ENCODE results near the gene ZNF672. TPM values are rescaled to one million over a fixed set of nuclear protein-coding genes. Genes with fewer than 3 reads are reported as not detected.

Gene ZNF672
- total and polyA plus RNA-seq, 2 experiments from 2014 or later: 10.5 to 13.8 TPM

DNA sequence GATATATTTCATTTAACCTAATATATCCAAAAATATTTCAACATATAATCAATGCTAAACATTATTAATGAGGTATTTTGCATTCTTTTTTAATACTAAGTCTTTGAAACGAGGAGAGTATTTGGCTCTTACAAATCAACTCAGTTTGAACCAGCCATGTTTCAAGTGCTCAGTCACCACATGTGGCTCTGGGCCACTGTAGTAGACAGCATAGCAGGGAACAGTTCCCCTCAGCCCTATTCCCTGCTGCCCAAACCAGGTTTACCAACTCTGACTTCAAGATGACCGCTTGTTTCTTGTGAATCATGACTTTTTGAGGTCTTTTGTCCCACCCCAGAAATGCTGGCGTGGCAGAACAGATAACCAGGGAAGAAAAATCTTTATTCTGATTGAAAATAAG is 5.7 kb downstream of the ZNF672 start:
- Histone ChIP-seq H3K9me2 (ENCODE audit: insufficient read depth) (no peaks in the 10 kb centered on the region), H2AFZ (no peak overlapping the region), H3K4me2 (ENCODE audit: unreplicated experiment) (no peak overlapping the region), H3K79me2 (ENCODE audit: insufficient read depth) (peaks cover 65% of the 10 kb centered on the region), H3K27me3 (replicated peaks; ENCODE audit: insufficient read depth) (no peaks in the 10 kb centered on the region), H4K20me1 (ENCODE audit: insufficient read depth) (no peaks in the 10 kb centered on the region), H3K4me3 (no peak overlapping the region), H3K36me3 (ENCODE audit: low read depth) (peaks cover 15% of the 10 kb centered on the region; the same call in 1 of the 2 replicates), H3K9ac (no peak overlapping the region), H3K4me1 (ENCODE audit: insufficient read depth) (peaks cover 23% of the 10 kb centered on the region), H3K9me3 (ENCODE audit: low read depth) (no peaks in the 10 kb centered on the region), H3K27ac (no peak overlapping the region), H3F3A (ENCODE audit: insufficient read depth) (peaks cover 23% of the 10 kb centered on the region)
- DNase-seq: no peak
- in situ Hi-C loops (cut with MboI): no loop called here
- TF ChIP-seq EZH2phosphoT487 (IDR thresholded peaks at IDR 0.05; ENCODE audit: insufficient read depth, low read depth) (no peak), EZH2 (IDR thresholded peaks at IDR 0.05; ENCODE audit: insufficient read depth, poor library complexity, severe bottlenecking) (no peak)
- WGBS, 2 experiments (ENCODE audit: low coverage in 1 of 2, low lambda C conversion rate in 2 of 2, missing lambda C conversion rate in 2 of 2): 77 to 80% methylated on average over 3 of the region's 3 CpGs

DNA sequence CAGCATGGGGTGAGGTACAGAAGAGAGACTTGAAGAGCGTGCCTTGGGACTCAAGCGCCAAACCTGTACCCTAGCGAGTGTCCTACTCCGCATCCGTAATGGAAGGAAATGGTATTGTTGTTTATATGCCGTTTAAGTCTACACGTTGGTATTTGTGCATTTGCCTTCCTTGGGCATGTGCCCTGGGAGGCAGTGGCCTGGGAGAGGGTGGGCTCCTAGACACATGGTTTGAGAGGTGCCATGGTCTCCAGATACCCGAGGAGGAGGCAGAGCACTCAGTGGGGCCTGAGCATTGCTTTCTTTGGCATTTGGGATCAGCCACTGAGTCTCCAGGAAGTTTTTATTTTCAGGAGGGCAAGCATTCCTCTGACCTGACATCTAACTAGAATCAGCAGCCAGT is 6.5 kb downstream of the ZNF672 start:
- no peak for DNase-seq
- TF ChIP-seq EZH2 (IDR thresholded peaks at IDR 0.05; ENCODE audit: insufficient read depth, poor library complexity, severe bottlenecking) (no peak), EZH2phosphoT487 (IDR thresholded peaks at IDR 0.05; ENCODE audit: insufficient read depth, low read depth) (no peak)
- no peaks in the 10 kb centered on the region for H3K9me2 ChIP-seq (ENCODE audit: insufficient read depth)
- H3K27me3 ChIP-seq (replicated peaks; ENCODE audit: insufficient read depth): no peaks in the 10 kb centered on the region
- H3K4me3 ChIP-seq: no peak overlapping the region
- H3K36me3 ChIP-seq (ENCODE audit: low read depth): peaks cover 15% of the 10 kb centered on the region; the same call in 1 of the 2 replicates
- H2AFZ ChIP-seq: no peak overlapping the region
- H4K20me1 ChIP-seq (ENCODE audit: insufficient read depth): no peaks in the 10 kb centered on the region
- H3K4me1 ChIP-seq (ENCODE audit: insufficient read depth): peaks cover 18% of the 10 kb centered on the region
- in situ Hi-C loops (cut with MboI): no loop called here
- peaks cover 58% of the 10 kb centered on the region for H3K79me2 ChIP-seq (ENCODE audit: insufficient read depth)
- no peak overlapping the region for H3K27ac ChIP-seq
- H3F3A ChIP-seq (ENCODE audit: insufficient read depth): peaks cover 23% of the 10 kb centered on the region
- H3K9me3 ChIP-seq (ENCODE audit: low read depth): no peaks in the 10 kb centered on the region
- H3K4me2 ChIP-seq (ENCODE audit: unreplicated experiment): no peak overlapping the region
- H3K9ac ChIP-seq: no peak overlapping the region
- 91 to 94% methylated on average over 8 of the region's 8 CpGs for WGBS, 2 experiments (ENCODE audit: low coverage in 1 of 2, low lambda C conversion rate in 2 of 2, missing lambda C conversion rate in 2 of 2)

DNA sequence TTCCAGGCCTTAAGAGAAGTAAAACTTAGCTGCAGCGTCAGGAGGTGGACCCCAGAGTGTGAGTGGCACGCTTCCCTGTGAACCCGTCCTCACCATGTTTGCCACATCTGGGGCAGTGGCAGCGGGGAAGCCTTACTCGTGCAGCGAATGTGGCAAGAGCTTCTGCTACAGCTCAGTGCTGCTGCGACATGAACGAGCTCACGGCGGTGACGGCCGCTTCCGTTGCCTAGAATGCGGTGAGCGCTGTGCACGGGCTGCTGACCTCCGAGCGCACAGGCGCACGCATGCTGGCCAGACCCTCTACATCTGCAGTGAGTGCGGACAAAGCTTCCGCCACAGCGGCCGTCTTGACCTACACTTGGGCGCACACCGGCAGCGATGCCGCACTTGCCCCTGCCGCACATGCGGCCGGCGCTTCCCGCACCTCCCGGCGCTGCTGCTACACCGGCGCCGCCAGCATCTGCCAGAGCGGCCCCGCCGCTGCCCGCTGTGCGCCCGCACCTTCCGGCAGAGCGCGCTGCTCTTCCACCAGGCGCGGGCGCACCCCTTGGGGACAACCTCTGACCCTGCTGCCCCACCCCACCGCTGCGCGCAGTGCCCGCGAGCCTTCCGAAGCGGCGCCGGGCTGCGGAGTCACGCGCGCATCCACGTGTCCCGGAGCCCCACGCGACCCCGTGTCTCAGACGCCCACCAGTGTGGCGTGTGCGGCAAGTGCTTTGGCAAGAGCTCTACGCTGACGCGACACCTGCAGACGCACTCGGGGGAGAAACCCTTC is 9.3 kb downstream of the ZNF672 start:
- Histone ChIP-seq H3K4me3 (no peak overlapping the region), H3K27me3 (replicated peaks; ENCODE audit: insufficient read depth) (no peaks in the 10 kb centered on the region), H3K4me1 (ENCODE audit: insufficient read depth) (peaks cover 4% of the 10 kb centered on the region), H3K36me3 (ENCODE audit: low read depth) (peaks cover 15% of the 10 kb centered on the region; the same call in 1 of the 2 replicates), H4K20me1 (ENCODE audit: insufficient read depth) (no peaks in the 10 kb centered on the region), H3K9me3 (ENCODE audit: low read depth) (no peaks in the 10 kb centered on the region), H3K9me2 (ENCODE audit: insufficient read depth) (no peaks in the 10 kb centered on the region), H3K79me2 (ENCODE audit: insufficient read depth) (peaks cover 35% of the 10 kb centered on the region), H3K9ac (no peak overlapping the region), H3K27ac (no peak overlapping the region), H3F3A (ENCODE audit: insufficient read depth) (peaks cover 6% of the 10 kb centered on the region), H3K4me2 (ENCODE audit: unreplicated experiment) (no peak overlapping the region), H2AFZ (no peak overlapping the region)
- no peak for TF ChIP-seq EZH2 (IDR thresholded peaks at IDR 0.05; ENCODE audit: insufficient read depth, poor library complexity, severe bottlenecking)
- TF ChIP-seq EZH2phosphoT487 (IDR thresholded peaks at IDR 0.05; ENCODE audit: insufficient read depth, low read depth): no peak
- DNase-seq: no peak
- 96 to 98% methylated on average over 61 to 76 of the region's 76 CpGs for WGBS, 2 experiments (ENCODE audit: low coverage in 1 of 2, low lambda C conversion rate in 2 of 2, missing lambda C conversion rate in 2 of 2)
- in situ Hi-C loops (cut with MboI): no loop called here

DNA sequence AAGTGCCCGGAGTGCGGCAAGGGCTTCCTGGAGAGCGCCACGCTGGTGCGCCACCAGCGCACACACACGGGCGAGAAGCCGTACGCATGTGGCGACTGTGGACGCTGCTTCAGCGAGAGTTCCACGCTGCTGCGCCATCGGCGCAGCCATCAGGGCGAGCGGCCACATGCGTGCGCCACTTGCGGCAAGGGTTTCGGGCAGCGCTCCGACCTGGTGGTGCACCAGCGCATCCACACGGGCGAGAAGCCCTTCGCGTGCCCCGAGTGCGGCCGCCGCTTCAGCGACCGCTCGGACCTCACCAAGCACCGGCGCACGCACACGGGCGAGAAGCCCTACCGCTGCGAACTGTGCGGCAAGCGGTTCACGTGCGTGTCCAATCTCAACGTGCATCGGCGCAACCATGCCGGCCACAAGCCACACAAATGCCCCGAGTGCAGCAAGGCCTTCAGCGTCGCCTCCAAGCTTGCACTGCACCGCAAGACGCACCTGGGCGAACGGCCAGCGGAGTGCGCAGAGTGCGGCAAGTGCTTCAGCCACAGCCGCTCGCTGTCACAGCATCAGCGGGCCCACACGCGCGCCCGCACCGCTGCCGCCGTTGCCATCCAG is 10.0 kb downstream of the ZNF672 start:
- in situ Hi-C loops (cut with MboI): no loop called here

More for the DNA sequence above, 10.0 kb downstream of the ZNF672 start:
- no peak for TF ChIP-seq EZH2phosphoT487 (IDR thresholded peaks at IDR 0.05; ENCODE audit: insufficient read depth, low read depth)
- no peak for TF ChIP-seq EZH2 (IDR thresholded peaks at IDR 0.05; ENCODE audit: insufficient read depth, poor library complexity, severe bottlenecking)
- no peaks in the 10 kb centered on the region for H3K9me2 ChIP-seq (ENCODE audit: insufficient read depth)
- no peak overlapping the region for H3K4me3 ChIP-seq
- peaks cover 28% of the 10 kb centered on the region for H3K79me2 ChIP-seq (ENCODE audit: insufficient read depth)
- no peaks in the 10 kb centered on the region for H3F3A ChIP-seq (ENCODE audit: insufficient read depth)
- H3K9me3 ChIP-seq (ENCODE audit: low read depth): no peaks in the 10 kb centered on the region
- no peak overlapping the region for H2AFZ ChIP-seq
- 94 to 97% methylated on average over 60 to 72 of the region's 72 CpGs for WGBS, 2 experiments (ENCODE audit: low coverage in 1 of 2, low lambda C conversion rate in 2 of 2, missing lambda C conversion rate in 2 of 2)
- no peak overlapping the region for H3K27ac ChIP-seq
- DNase-seq: no peak
- H4K20me1 ChIP-seq (ENCODE audit: insufficient read depth): no peaks in the 10 kb centered on the region
- H3K4me1 ChIP-seq (ENCODE audit: insufficient read depth): peaks cover 3% of the 10 kb centered on the region; the same call in 1 of the 2 replicates
- peaks cover 15% of the 10 kb centered on the region; the same call in 1 of the 2 replicates for H3K36me3 ChIP-seq (ENCODE audit: low read depth)
- H3K27me3 ChIP-seq (replicated peaks; ENCODE audit: insufficient read depth): no peaks in the 10 kb centered on the region
- no peak overlapping the region for H3K4me2 ChIP-seq (ENCODE audit: unreplicated experiment)
- no peak overlapping the region for H3K9ac ChIP-seq

Data from GM23248 (cell line).